GM12873 (cell line): ENCODE data around the gene ELMO1.

Experiments used
- TF ChIP-seq, protein P1 (sequence below): IDR thresholded peaks from 2 replicates; pipeline ENCODE4 v1.5.1; 2012; ENCODE audit warnings: low read depth, mild to moderate bottlenecking, moderate library complexity, low read length, control low read depth; ENCODE audit not compliant: insufficient read depth; ENCODE audit errors: missing control alignments

ELMO1 gene

DNA sequence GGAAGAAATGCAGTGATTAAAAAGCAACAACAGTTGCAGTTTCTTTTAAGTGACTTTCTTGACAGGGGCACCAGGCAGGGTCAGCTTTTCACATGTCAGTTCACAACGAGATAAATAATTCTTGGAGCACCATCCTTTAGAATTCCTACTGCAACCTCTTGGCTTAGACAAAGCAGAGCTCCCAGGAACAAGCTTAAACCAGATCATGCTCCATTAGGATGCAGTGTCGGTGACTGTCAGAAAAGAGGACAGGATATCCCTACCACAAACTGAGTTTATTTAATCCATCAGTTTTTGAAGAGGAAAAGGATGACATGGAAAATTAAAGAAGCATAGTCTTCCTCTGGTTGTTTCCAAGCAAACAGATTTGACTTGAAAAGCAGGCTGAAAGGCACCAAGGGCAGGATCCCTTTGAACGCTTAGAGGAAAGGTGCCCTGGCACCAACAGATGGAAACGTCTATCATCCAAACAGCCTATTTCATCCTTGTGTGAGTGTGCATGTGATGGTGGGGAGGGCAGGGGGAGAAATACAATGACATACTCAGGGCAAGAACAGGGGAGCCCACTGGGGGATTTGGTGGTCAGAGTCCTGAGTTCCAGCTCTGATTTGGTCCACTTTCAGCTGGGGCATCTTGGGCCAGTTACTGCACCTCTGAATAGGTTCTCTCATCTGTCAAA lies 392.3 kb downstream of the ELMO1 start:
- TF ChIP-seq, protein P1, sequence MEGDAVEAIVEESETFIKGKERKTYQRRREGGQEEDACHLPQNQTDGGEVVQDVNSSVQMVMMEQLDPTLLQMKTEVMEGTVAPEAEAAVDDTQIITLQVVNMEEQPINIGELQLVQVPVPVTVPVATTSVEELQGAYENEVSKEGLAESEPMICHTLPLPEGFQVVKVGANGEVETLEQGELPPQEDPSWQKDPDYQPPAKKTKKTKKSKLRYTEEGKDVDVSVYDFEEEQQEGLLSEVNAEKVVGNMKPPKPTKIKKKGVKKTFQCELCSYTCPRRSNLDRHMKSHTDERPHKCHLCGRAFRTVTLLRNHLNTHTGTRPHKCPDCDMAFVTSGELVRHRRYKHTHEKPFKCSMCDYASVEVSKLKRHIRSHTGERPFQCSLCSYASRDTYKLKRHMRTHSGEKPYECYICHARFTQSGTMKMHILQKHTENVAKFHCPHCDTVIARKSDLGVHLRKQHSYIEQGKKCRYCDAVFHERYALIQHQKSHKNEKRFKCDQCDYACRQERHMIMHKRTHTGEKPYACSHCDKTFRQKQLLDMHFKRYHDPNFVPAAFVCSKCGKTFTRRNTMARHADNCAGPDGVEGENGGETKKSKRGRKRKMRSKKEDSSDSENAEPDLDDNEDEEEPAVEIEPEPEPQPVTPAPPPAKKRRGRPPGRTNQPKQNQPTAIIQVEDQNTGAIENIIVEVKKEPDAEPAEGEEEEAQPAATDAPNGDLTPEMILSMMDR, result no peak

DNA sequence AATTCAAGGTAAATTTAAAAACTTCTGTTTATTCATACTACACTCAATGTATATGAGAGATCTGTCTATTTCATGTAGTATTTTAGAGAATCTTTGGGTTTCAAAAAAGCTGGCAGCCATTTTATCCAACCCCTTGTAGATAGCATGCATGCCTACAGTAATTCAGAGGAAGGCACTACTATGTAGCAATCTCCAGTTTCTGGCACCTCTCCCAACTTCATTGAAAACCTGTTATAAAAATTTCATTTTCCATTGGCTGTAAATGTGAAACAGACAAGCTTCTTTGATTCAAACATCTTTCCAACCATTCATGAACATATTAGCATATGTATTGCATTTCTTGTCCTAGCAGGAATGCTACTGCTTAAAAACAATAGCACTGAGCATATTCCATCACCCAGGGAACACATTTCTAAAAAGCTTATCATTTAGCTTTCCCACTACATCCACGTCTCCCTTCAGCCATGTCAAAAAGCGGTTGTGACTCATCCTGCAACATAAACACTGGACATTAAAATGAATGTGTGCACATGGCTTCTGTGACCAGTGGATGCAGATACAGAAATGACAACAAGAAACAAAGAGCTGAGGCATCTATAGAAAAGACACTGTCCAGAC lies 393.9 kb downstream of the ELMO1 start:
- TF ChIP-seq, protein P1, result no peak

DNA sequence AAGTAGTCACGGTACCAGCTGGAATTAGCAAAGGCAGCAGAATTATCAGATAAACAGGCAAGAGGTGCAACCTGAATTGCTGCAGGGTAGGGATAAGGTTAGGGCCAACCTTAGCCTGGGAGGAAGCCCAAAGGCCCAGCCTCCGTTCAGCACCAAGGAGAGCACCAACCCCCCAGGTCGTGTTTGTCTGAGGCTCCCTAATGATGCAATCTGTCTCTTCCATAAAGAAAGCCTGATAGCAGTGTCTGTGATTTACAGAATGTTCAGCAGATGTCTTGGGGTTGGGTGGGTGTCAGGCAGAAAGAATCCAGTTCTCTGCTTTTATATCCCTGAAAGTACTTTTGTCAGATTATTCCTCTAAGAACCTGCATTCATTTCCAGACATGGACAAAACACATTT lies 396.0 kb downstream of the ELMO1 start:
- TF ChIP-seq, protein P1, result no peak

DNA sequence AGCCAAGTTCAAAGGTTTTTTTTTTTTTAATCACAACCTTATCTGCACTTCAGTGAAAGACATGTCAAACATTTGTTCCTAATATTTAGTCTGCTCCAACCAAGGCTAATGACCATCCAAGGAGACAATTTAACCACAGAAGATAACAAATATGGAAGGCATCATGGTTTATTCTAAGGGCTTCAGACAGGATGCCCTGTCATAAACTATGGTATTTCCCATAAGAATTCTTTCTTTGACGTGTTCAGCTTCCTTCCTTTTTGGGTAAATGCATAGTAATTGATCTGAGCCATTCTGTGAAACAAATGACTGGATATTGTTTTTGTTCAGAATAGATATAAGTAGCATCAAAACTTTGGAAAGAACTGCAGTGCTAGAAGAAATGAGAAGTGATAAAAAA lies 397.9 kb downstream of the ELMO1 start:
- TF ChIP-seq, protein P1, result no peak

DNA sequence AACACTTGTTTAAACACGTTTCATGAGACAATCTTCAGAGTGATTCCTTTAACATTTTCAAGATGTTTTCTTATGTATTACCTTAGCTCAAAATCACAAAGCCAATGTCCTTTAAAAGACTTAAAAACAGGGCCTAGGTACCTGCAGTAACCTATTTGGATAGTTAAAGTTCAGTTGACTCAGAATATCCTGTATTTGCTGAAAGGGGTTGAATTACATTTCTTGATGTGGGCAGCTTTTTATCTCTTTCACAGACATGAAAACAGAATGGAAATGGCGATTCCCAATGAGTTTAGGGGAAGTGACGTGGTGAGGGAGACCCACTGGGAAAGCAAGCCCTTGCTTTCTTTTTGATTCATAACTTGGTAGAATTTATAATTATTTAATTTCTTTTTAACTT lies 400.0 kb downstream of the ELMO1 start:
- TF ChIP-seq, protein P1, result no peak

DNA sequence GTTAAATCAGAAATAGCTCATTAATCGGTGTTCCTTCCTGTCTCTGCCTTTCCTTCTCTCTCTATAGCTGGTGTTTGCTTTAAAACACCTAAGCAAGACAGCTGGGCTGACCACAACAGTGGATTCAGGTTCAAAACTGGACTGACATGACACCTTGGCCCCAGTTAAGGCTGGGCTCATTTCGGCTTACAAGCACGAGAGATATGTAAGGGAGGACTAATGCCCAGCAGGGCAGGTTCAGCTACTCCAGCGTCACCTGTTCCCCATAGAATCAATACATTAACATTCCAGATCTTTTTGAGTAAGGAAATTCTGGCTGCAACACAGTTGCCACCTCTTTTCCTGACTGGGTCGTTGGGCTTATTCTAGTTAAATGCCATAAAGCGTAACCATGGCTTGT lies 401.4 kb downstream of the ELMO1 start:
- TF ChIP-seq, protein P1, result no peak

DNA sequence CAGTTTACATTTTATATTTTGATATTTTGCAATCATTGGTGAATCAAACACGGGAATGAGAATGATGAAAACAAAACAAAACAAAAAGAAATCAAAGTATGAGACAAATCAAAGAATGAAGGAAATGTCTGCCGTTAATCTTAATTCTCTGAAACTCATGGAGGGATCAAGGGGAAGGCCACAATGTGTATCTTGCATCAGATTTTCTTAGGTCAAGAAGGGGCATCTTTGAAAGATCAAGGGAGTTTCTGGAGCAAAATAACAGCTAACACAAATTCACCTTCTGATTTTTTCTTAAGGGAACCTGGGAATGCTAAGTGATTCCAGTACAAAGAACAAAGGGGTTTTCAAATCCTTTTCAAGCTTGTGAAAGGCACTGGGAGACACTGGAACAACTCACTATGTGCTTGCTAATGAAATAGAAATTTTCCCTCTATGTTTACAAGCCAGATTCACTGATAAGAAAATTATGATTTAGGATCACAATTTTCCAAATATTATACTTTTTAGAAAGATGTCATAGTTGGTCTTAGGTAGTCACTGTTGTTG lies 402.1 kb downstream of the ELMO1 start:
- TF ChIP-seq, protein P1, result no peak
